Effector CD8-positive, alpha-beta T cell (primary cell): ENCODE results near the gene OMA1.
"Not testable (repeated sequence)": the region's sequence is repeated elsewhere in the genome, so short reads cannot be mapped to it uniquely, and the experiment has no call there.

Source experiments
- DNase-seq: peaks from one replicate; lab custom pipeline; 2025; lab: John Stamatoyannopoulos, UW

The OMA1 gene

GRCh38 chr1:58524353-58524945 lies 22.1 kb downstream of the OMA1 start:
- no peak for DNase-seq

- DNase-seq = no peak
Observed at GRCh38 chr1:58515794-58516401, 30.6 kb downstream of the OMA1 start.

- no peak for DNase-seq
Observed at GRCh38 chr1:58513956-58514355, 32.6 kb downstream of the OMA1 start.

GRCh38 chr1:58508629-58509028 lies 37.9 kb downstream of the OMA1 start:
- no peak for DNase-seq

- DNase-seq = no peak
Observed at GRCh38 chr1:58505286-58505685, 41.2 kb downstream of the OMA1 start.

- DNase-seq = no peak
Observed at GRCh38 chr1:58502519-58502918, 44.0 kb downstream of the OMA1 start.

GRCh38 chr1:58500043-58500442 lies 46.5 kb downstream of the OMA1 start:
- no peak for DNase-seq

- no peak for DNase-seq
Observed at GRCh38 chr1:58497499-58497898, 49.0 kb downstream of the OMA1 start.

- no peak for DNase-seq
Observed at GRCh38 chr1:58496042-58496441, 50.5 kb downstream of the OMA1 start.

GRCh38 chr1:58488914-58489313 lies 57.6 kb downstream of the OMA1 start:
- DNase-seq = not testable (repeated sequence)

- no peak for DNase-seq
Observed at GRCh38 chr1:58487002-58487401, 59.5 kb downstream of the OMA1 start.

GRCh38 chr1:58481962-58482361 lies 64.6 kb downstream of the OMA1 start:
- no peak for DNase-seq

GRCh38 chr1:58480191-58480590 lies 66.3 kb downstream of the OMA1 start:
- DNase-seq = no peak

- no peak for DNase-seq
Observed at GRCh38 chr1:58477390-58477789, 69.1 kb downstream of the OMA1 start.

- no peak for DNase-seq
Observed at GRCh38 chr1:58476179-58476578, 70.3 kb downstream of the OMA1 start.

GRCh38 chr1:58469476-58469875 lies 77.0 kb downstream of the OMA1 start:
- DNase-seq = no peak

- no peak for DNase-seq
Observed at GRCh38 chr1:58469016-58469415, 77.5 kb downstream of the OMA1 start.

GRCh38 chr1:58468612-58469011 lies 77.9 kb downstream of the OMA1 start:
- DNase-seq = no peak

GRCh38 chr1:58466630-58467241 lies 79.8 kb downstream of the OMA1 start:
- no peak for DNase-seq

GRCh38 chr1:58465825-58466629 lies 80.5 kb downstream of the OMA1 start:
- DNase-seq = no peak

- DNase-seq = no peak
Observed at GRCh38 chr1:58465176-58465575, 81.3 kb downstream of the OMA1 start.

GRCh38 chr1:58460469-58460868 lies 86.1 kb downstream of the OMA1 start:
- DNase-seq = no peak

- DNase-seq = no peak
Observed at GRCh38 chr1:58459911-58460310, 86.6 kb downstream of the OMA1 start.
